ENCODE measurements around the gene DSTN. TPM values are rescaled to one million over a fixed set of nuclear protein-coding genes. Genes with fewer than 3 reads are reported as not detected.

The DSTN gene
- total RNA-seq, 1 experiment from 2014 or later = 202 TPM

- intact Hi-C loops (cut with micrococcal nuclease) = no loop called here
- ATAC-seq = peak; percentile 7; the same call in 1 of the 2 replicates
- ChIA-PET RAD21 (ENCODE audit: low non-redundant PET in 1 of 2, low total read pairs in 2 of 2, uncharacterized antibody in 2 of 2, unreplicated experiment in 2 of 2) (no interaction called here), CTCF (no interaction called here), POLR2A (no interaction called here)
- Histone ChIP-seq H2AFZ (ENCODE audit: low read depth, low read length, poor library complexity, severe bottlenecking) (no peak overlapping the region), H3K27ac (ENCODE audit: low read depth, low read length) (peak overlapping the region; percentile 40; the same call in 1 of the 2 replicates), H3K79me2 (ENCODE audit: insufficient read depth, low read length) (no peaks in the 10 kb centered on the region), H4K20me1 (ENCODE audit: insufficient read depth) (no peaks in the 10 kb centered on the region), H3K9me3 (ENCODE audit: control insufficient read depth in 1 of 2, insufficient read depth in 1 of 2, low read depth in 1 of 2, low read length in 2 of 2) (no peaks in the 10 kb centered on the region), H3K4me2 (ENCODE audit: low read length) (no peak overlapping the region), H3K4me1 (ENCODE audit: control insufficient read depth in 1 of 2, insufficient read depth in 2 of 2, low read length in 2 of 2) (no peaks in the 10 kb centered on the region), H3K27me3 (ENCODE audit: insufficient read depth, low read length) (no peaks in the 10 kb centered on the region), H3K4me3 (replicated peaks in 1 of 2; ENCODE audit: low read depth in 1 of 2, low read length in 2 of 2) (no peak overlapping the region), H3K9ac (ENCODE audit: low read length) (no peak overlapping the region), H3K36me3 (ENCODE audit: control insufficient read depth in 1 of 2, insufficient read depth in 2 of 2, low read length in 2 of 2) (peaks cover 3 to 10% of the 10 kb centered on the region in 2 experiments; a peak in 3 of 4 replicates), H3K9me2 (ENCODE audit: insufficient read depth) (no peaks in the 10 kb centered on the region)
- peak; percentile 20; the same call in 1 of the 2 replicates for TF ChIP-seq POLR2AphosphoS5 (IDR thresholded peaks at IDR 0.05; ENCODE audit: low read depth, low read length)
- no peak for TF ChIP-seq CEBPB (IDR thresholded peaks at IDR 0.05; ENCODE audit: low read depth)
- no peak for TF ChIP-seq EZH2phosphoT487 (IDR thresholded peaks at IDR 0.05; ENCODE audit: borderline replicate concordance)
- no TSS peak for BruUV-seq (replicated peaks)
- no peak for DNase-seq (ENCODE audit: low read depth, low spot score)
These were observed 42.6 kb downstream of the DSTN start for GRCh38 chr20:17612287-17612991.

- no peak overlapping the region for H3K27ac ChIP-seq (ENCODE audit: low read depth, low read length)
- H3K79me2 ChIP-seq (ENCODE audit: insufficient read depth, low read length) = no peaks in the 10 kb centered on the region
- ATAC-seq (no peak), DNase-seq (ENCODE audit: low read depth, low spot score) (no peak)
- no peak overlapping the region for H3K4me2 ChIP-seq (ENCODE audit: low read length)
- intact Hi-C loops (cut with micrococcal nuclease) = no loop called here
- ChIA-PET POLR2A (no interaction called here), CTCF (no interaction called here), RAD21 (ENCODE audit: low non-redundant PET in 1 of 2, low total read pairs in 2 of 2, uncharacterized antibody in 2 of 2, unreplicated experiment in 2 of 2) (no interaction called here)
- no peaks in the 10 kb centered on the region for H4K20me1 ChIP-seq (ENCODE audit: insufficient read depth)
- H3K36me3 ChIP-seq (ENCODE audit: control insufficient read depth in 1 of 2, insufficient read depth in 2 of 2, low read length in 2 of 2) = peaks cover 5 to 10% of the 10 kb centered on the region in 2 experiments; a peak in 3 of 4 replicates
- H2AFZ ChIP-seq (ENCODE audit: low read depth, low read length, poor library complexity, severe bottlenecking) = no peak overlapping the region
- no peaks in the 10 kb centered on the region for H3K9me3 ChIP-seq (ENCODE audit: control insufficient read depth in 1 of 2, insufficient read depth in 1 of 2, low read depth in 1 of 2, low read length in 2 of 2)
- no TSS peak for BruUV-seq (replicated peaks)
- no peak overlapping the region for H3K4me3 ChIP-seq (replicated peaks in 1 of 2; ENCODE audit: low read depth in 1 of 2, low read length in 2 of 2)
- no peaks in the 10 kb centered on the region for H3K27me3 ChIP-seq (ENCODE audit: insufficient read depth, low read length)
- no peak overlapping the region for H3K9ac ChIP-seq (ENCODE audit: low read length)
- TF ChIP-seq FOSL1 (IDR thresholded peaks at IDR 0.05; ENCODE audit: low read depth) = no peak
- TF ChIP-seq ZNF274 (IDR thresholded peaks at IDR 0.05; ENCODE audit: low read depth, low read length) = no peak
- no peak for TF ChIP-seq POLR2A (IDR thresholded peaks at IDR 0.05; ENCODE audit: borderline replicate concordance, extremely low read depth, insufficient read depth, insufficient read length)
- no peak for TF ChIP-seq YY1 (IDR thresholded peaks at IDR 0.05; ENCODE audit: extremely low read depth, insufficient replicate concordance, low read depth, low read length)
- TF ChIP-seq MAX (IDR thresholded peaks at IDR 0.05) = no peak
- H3K9me2 ChIP-seq (ENCODE audit: insufficient read depth) = no peaks in the 10 kb centered on the region
- no peaks in the 10 kb centered on the region for H3K4me1 ChIP-seq (ENCODE audit: control insufficient read depth in 1 of 2, insufficient read depth in 2 of 2, low read length in 2 of 2)
These were observed 43.1 kb downstream of the DSTN start for GRCh38 chr20:17612992-17613327.
